Keratinocyte (primary cell): ENCODE data around the gene ZNF586. TPM values are rescaled to one million over a fixed set of nuclear protein-coding genes. Genes with fewer than 3 reads are reported as not detected.

Experiments used
- DNase-seq: peaks from one replicate; pipeline ENCODE4 v3.0.0-alpha.2; 2011; ENCODE audit warnings: low read depth, missing footprints, low spot score
- FAIRE-seq: peaks from 2 replicates; lab custom pipeline; 2011; peaks lifted over from hg19 to GRCh38; lab: Jason Lieb, UNC
- H2AFZ ChIP-seq: 2 replicates; pipeline ENCODE4 v1.6.0; 2012; ENCODE audit warnings: low read length, control low read depth, inconsistent platforms; ENCODE audit not compliant: control insufficient read depth
- H3K27ac ChIP-seq: 2 replicates; pipeline ENCODE4 v1.5.1; 2011; ENCODE audit warnings: low read length; ENCODE audit not compliant: control insufficient read depth, insufficient read depth
- H3K27me3 ChIP-seq: 3 replicates; pipeline ENCODE4 v1.6.0; 2011; ENCODE audit warnings: low read length; ENCODE audit not compliant: control insufficient read depth, insufficient read depth; ENCODE audit errors: extremely low read depth
- H3K36me3 ChIP-seq, 2 experiments: 2 replicates in 1 of 2; 3 replicates in 1 of 2; pipeline ENCODE4 v1.5.1; 2011; ENCODE audit warnings: low read length in 2 of 2, mild to moderate bottlenecking in 1 of 2; ENCODE audit not compliant: control insufficient read depth in 2 of 2, insufficient read depth in 2 of 2; ENCODE audit errors: extremely low read depth in 1 of 2
- H3K4me1 ChIP-seq: 3 replicates; pipeline ENCODE4 v1.5.1; 2011; ENCODE audit warnings: low read length; ENCODE audit not compliant: control insufficient read depth, insufficient read depth; ENCODE audit errors: extremely low read depth
- H3K4me2 ChIP-seq: 3 replicates; pipeline ENCODE4 v1.6.0; 2011; ENCODE audit warnings: low read depth, low read length; ENCODE audit not compliant: control insufficient read depth, insufficient read depth; ENCODE audit errors: extremely low read depth
- H3K4me3 ChIP-seq, 3 experiments: fragments of 200-600 bp in 1 of 3; sonication (generic) in 1 of 3; 2 replicates in 2 of 3; 3 replicates in 1 of 3; pipeline ENCODE4 v1.5.1; 2011 to 2016; ENCODE audit warnings: low read length in 3 of 3, mild to moderate bottlenecking in 3 of 3, control low read depth in 2 of 3, inconsistent platforms in 1 of 3, low read depth in 1 of 3, mixed read lengths in 1 of 3, mixed run types in 1 of 3, moderate library complexity in 1 of 3; ENCODE audit not compliant: control insufficient read depth in 2 of 3, insufficient read depth in 2 of 3; ENCODE audit errors: extremely low read depth in 1 of 3
- H3K79me2 ChIP-seq: 2 replicates; pipeline ENCODE4 v1.6.0; 2012; ENCODE audit warnings: low read length; ENCODE audit not compliant: control insufficient read depth, insufficient read depth
- H3K9ac ChIP-seq: 3 replicates; pipeline ENCODE4 v1.6.0; 2011; ENCODE audit warnings: low read length; ENCODE audit not compliant: control insufficient read depth, insufficient read depth; ENCODE audit errors: extremely low read depth
- H3K9me1 ChIP-seq: 3 replicates; pipeline ENCODE4 v1.6.0; 2011; ENCODE audit warnings: low read length; ENCODE audit not compliant: control insufficient read depth, insufficient read depth; ENCODE audit errors: extremely low read depth
- H3K9me3 ChIP-seq: 2 replicates; pipeline ENCODE4 v1.5.1; 2012; ENCODE audit warnings: low read depth, low read length; ENCODE audit not compliant: control insufficient read depth
- H4K20me1 ChIP-seq: 3 replicates; pipeline ENCODE4 v1.6.0; 2011; ENCODE audit warnings: low read length; ENCODE audit not compliant: control insufficient read depth, insufficient read depth; ENCODE audit errors: extremely low read depth
- CTCF ChIP-seq, 3 experiments: IDR thresholded peaks in 1 of 3; conservative IDR thresholded peaks in 1 of 3; optimal IDR thresholded peaks in 1 of 3; 2 replicates in 2 of 3; 3 replicates in 1 of 3; pipeline versions ENCODE3 to v1.5.1; 2011; ENCODE audit warnings: low read length in 3 of 3, mild to moderate bottlenecking in 3 of 3, moderate library complexity in 2 of 3, control low read depth in 1 of 3, inconsistent platforms in 1 of 3; ENCODE audit not compliant: insufficient read depth in 2 of 3; ENCODE audit errors: extremely low read depth in 1 of 3
- EZH2 ChIP-seq: IDR thresholded peaks from one replicate; pipeline ENCODE4 v1.6.1; 2012; ENCODE audit warnings: inconsistent platforms, mild to moderate bottlenecking, low read length, moderate library complexity
- dilution Hi-C: fragments of 300-500 bp; cut with MboI; formaldehyde crosslinking; loops from one replicate; pipeline ENCODE4 v1.7.0; 2020; ENCODE audit warnings: low sequenced_read_pairs; ENCODE audit not compliant: extremely low pct_ligation_motif_present
- polyA plus RNA-seq, 5 experiments: library from polyadenylated mRNA; depleted of rRNA in 3 of 5; stranded (reverse) in 3 of 5; stranded (forward) in 1 of 5; unstranded in 1 of 5; fragments of >200 nt; gene quantifications; 1 replicate in 1 of 5; 2 replicates in 3 of 5; 3 replicates in 1 of 5; pipeline versions ENCODE4 v1.2.1 to v1.2.3, GENCODE V29; 2011 to 2012; ENCODE audit warnings: missing spikeins in 2 of 5, low read depth in 1 of 5, low replicate concordance in 1 of 5

Gene ZNF586
- polyA plus RNA-seq, 1 donor (not counting 4 experiments of a cell fraction or from before 2014, with no cell fraction given) = 9.6 TPM

- dilution Hi-C loops = no loop called here
- Histone ChIP-seq H3K9me1 (no peaks in the 10 kb centered on the region), H3K4me3 (peak overlapping the region; percentile 79 to 94 (median 89)), H3K4me2 (peak overlapping the region; percentile 97), H3K36me3 (peaks cover 9 to 10% of the 10 kb centered on the region in 2 experiments), H3K9ac (peak overlapping the region; percentile 85), H4K20me1 (no peaks in the 10 kb centered on the region), H3K27me3 (no peaks in the 10 kb centered on the region), H2AFZ (peak overlapping the region; percentile 82), H3K9me3 (no peaks in the 10 kb centered on the region), H3K79me2 (peaks cover 34% of the 10 kb centered on the region), H3K4me1 (peaks cover 5% of the 10 kb centered on the region), H3K27ac (peak overlapping the region; percentile 71)
- TF ChIP-seq CTCF (optimal IDR thresholded peaks at IDR 0.05 in 1 of 3, IDR thresholded peaks at IDR 0.05 in 1 of 3, conservative IDR thresholded peaks at IDR 0.05 in 1 of 3; ENCODE audit: extremely low read depth in 1 of 3, insufficient read depth in 2 of 3, low read length in 3 of 3) (no peak), EZH2 (no peak)
- DNase-seq (no peak), FAIRE-seq (no peak)
Measured at GRCh38 chr19:57813919-57814504, 44.5 kb downstream of the ZNF586 start.

DNA sequence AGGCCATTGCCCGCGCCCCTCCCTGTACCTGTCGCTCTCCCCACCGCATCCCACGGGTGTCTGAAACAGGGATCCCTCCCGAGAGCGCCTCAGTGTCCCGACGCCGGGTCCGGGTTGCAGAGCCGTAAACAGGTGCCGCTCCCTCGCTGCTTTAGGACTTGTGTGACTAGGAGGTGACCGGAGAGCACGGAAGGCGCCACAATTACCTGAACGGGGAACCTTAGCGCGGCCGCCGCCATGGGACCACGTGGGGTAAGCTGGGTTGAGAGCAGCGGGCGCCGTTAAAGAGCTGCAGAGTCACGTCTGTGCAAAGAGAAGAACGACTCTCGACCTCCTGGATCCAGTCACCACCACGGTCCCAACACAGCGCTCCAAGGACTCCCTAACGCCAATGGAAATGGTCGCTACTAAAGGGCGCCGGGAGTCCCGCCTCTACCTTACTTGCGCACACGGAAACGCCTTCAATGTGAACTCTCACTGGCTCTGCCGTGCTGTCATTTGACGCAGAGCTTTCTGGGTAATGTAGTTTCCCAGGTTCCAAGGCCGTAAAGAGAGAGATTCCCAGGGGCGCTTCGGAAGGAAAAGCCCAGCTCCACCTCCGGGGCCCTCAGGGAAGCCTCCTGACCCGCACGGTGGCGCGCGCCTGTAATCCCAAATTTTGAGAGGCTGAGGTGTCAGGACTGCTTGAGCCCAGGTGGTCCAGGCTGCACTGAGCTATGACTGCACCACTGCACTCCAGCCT lies 45.2 kb downstream of the ZNF586 start, which contains the start of gene ZNF552:
Gene ZNF552 (minus strand): TSS at position 409 of the 742 bp plus-strand sequence. CDS start 170 bp downstream, at position 239.
- peak within 1 kb of the TSS; percentile 85 for H3K9ac ChIP-seq
- peaks cover 5% of the 10 kb centered on the region for H3K4me1 ChIP-seq
- peak; percentile 81 for DNase-seq
- no peaks in the 10 kb centered on the region for H3K9me3 ChIP-seq
- no peaks in the 10 kb centered on the region for H3K9me1 ChIP-seq
- H3K79me2 ChIP-seq = peaks cover 34% of the 10 kb centered on the region
- FAIRE-seq = peak; percentile 63
- no peak for TF ChIP-seq EZH2
- no peak for TF ChIP-seq CTCF (optimal IDR thresholded peaks at IDR 0.05 in 1 of 3, IDR thresholded peaks at IDR 0.05 in 1 of 3, conservative IDR thresholded peaks at IDR 0.05 in 1 of 3; ENCODE audit: extremely low read depth in 1 of 3, insufficient read depth in 2 of 3, low read length in 3 of 3)
- peak within 1 kb of the TSS; percentile 71 for H3K27ac ChIP-seq
- peak within 1 kb of the TSS; percentile 79 to 94 (median 89) for H3K4me3 ChIP-seq
- no peaks in the 10 kb centered on the region for H3K27me3 ChIP-seq
- H3K36me3 ChIP-seq = peaks cover 9 to 10% of the 10 kb centered on the region in 2 experiments
- peak within 1 kb of the TSS; percentile 82 for H2AFZ ChIP-seq
- dilution Hi-C loops = no loop called here
- peak within 1 kb of the TSS; percentile 97 for H3K4me2 ChIP-seq
- no peaks in the 10 kb centered on the region for H4K20me1 ChIP-seq
